ENCODE measurements around the gene MAPK11.

The MAPK11 gene

GRCh38 chr22:50242406-50242949 lies 27.7 kb downstream of the MAPK11 start:
- no peaks in the 10 kb centered on the region for H3K9me3 ChIP-seq (ENCODE audit: low read depth, low read length)

GRCh38 chr22:50238755-50239154 lies 31.4 kb downstream of the MAPK11 start:
- Histone ChIP-seq H3K36me3 (ENCODE audit: insufficient read depth, low read length) (no peaks in the 10 kb centered on the region; the same call in 1 of the 2 replicates), H3K9me3 (ENCODE audit: low read depth, low read length) (no peaks in the 10 kb centered on the region), H3K9ac (ENCODE audit: insufficient read length) (no peak overlapping the region), H3K4me3 (no peak overlapping the region), H3K27ac (no peak overlapping the region)
- TF ChIP-seq FOXP2 (optimal IDR thresholded peaks at IDR 0.05; ENCODE audit: control extremely low read depth, extremely low read length, insufficient read depth) (no peak), EZH2 (IDR thresholded peaks at IDR 0.05) (no peak), POLR2AphosphoS5 (IDR thresholded peaks at IDR 0.05; ENCODE audit: borderline replicate concordance, low read depth, low read length) (no peak)
- DNase-seq (ENCODE audit: low read depth, low spot score), result no peak

More at GRCh38 chr22:50242406-50242949, 27.7 kb downstream of the MAPK11 start:
- DNase-seq (ENCODE audit: low read depth, low spot score), result no peak
- H3K36me3 ChIP-seq (ENCODE audit: insufficient read depth, low read length), result no peaks in the 10 kb centered on the region; the same call in 1 of the 2 replicates
- H3K27ac ChIP-seq, result no peak overlapping the region
- peak overlapping the region; percentile 90 for H3K4me3 ChIP-seq
- peak overlapping the region; percentile 62 for H3K9ac ChIP-seq (ENCODE audit: insufficient read length)
- TF ChIP-seq POLR2AphosphoS5 (IDR thresholded peaks at IDR 0.05; ENCODE audit: borderline replicate concordance, low read depth, low read length), result no peak
- TF ChIP-seq FOXP2 (optimal IDR thresholded peaks at IDR 0.05; ENCODE audit: control extremely low read depth, extremely low read length, insufficient read depth), result no peak
- no peak for TF ChIP-seq EZH2 (IDR thresholded peaks at IDR 0.05)

GRCh38 chr22:50236731-50237409 lies 33.3 kb downstream of the MAPK11 start:
- Histone ChIP-seq H3K36me3 (ENCODE audit: insufficient read depth, low read length) (no peaks in the 10 kb centered on the region; the same call in 1 of the 2 replicates), H3K9me3 (ENCODE audit: low read depth, low read length) (no peaks in the 10 kb centered on the region), H3K9ac (ENCODE audit: insufficient read length) (no peak overlapping the region), H3K27ac (no peak overlapping the region), H3K4me3 (no peak overlapping the region)
- no peak for TF ChIP-seq FOXP2 (optimal IDR thresholded peaks at IDR 0.05; ENCODE audit: control extremely low read depth, extremely low read length, insufficient read depth)
- no peak for TF ChIP-seq POLR2AphosphoS5 (IDR thresholded peaks at IDR 0.05; ENCODE audit: borderline replicate concordance, low read depth, low read length)
- no peak for TF ChIP-seq EZH2 (IDR thresholded peaks at IDR 0.05)
- DNase-seq (ENCODE audit: low read depth, low spot score), result no peak

GRCh38 chr22:50233223-50233622 lies 37.0 kb downstream of the MAPK11 start:
- no peak for DNase-seq (ENCODE audit: low read depth, low spot score)
- H3K4me3 ChIP-seq, result no peak overlapping the region
- no peak overlapping the region for H3K9ac ChIP-seq (ENCODE audit: insufficient read length)
- TF ChIP-seq POLR2AphosphoS5 (IDR thresholded peaks at IDR 0.05; ENCODE audit: borderline replicate concordance, low read depth, low read length), result no peak
- TF ChIP-seq FOXP2 (optimal IDR thresholded peaks at IDR 0.05; ENCODE audit: control extremely low read depth, extremely low read length, insufficient read depth), result no peak
- no peak for TF ChIP-seq EZH2 (IDR thresholded peaks at IDR 0.05)
- H3K36me3 ChIP-seq (ENCODE audit: insufficient read depth, low read length), result no peaks in the 10 kb centered on the region
- no peaks in the 10 kb centered on the region for H3K9me3 ChIP-seq (ENCODE audit: low read depth, low read length)
- H3K27ac ChIP-seq, result no peak overlapping the region

- Histone ChIP-seq H3K27ac (no peak overlapping the region), H3K9me3 (ENCODE audit: low read depth, low read length) (no peaks in the 10 kb centered on the region), H3K36me3 (ENCODE audit: insufficient read depth, low read length) (no peaks in the 10 kb centered on the region), H3K9ac (ENCODE audit: insufficient read length) (no peak overlapping the region), H3K4me3 (no peak overlapping the region)
- TF ChIP-seq FOXP2 (optimal IDR thresholded peaks at IDR 0.05; ENCODE audit: control extremely low read depth, extremely low read length, insufficient read depth), result no peak
- TF ChIP-seq EZH2 (IDR thresholded peaks at IDR 0.05), result no peak
- TF ChIP-seq POLR2AphosphoS5 (IDR thresholded peaks at IDR 0.05; ENCODE audit: borderline replicate concordance, low read depth, low read length), result no peak
- no peak for DNase-seq (ENCODE audit: low read depth, low spot score)
These were observed 37.6 kb downstream of the MAPK11 start for GRCh38 chr22:50232481-50233151.

- Histone ChIP-seq H3K4me3 (no peak overlapping the region), H3K27ac (no peak overlapping the region), H3K9ac (ENCODE audit: insufficient read length) (no peak overlapping the region), H3K36me3 (ENCODE audit: insufficient read depth, low read length) (no peaks in the 10 kb centered on the region), H3K9me3 (ENCODE audit: low read depth, low read length) (no peaks in the 10 kb centered on the region)
- DNase-seq (ENCODE audit: low read depth, low spot score), result no peak
- no peak for TF ChIP-seq EZH2 (IDR thresholded peaks at IDR 0.05)
- no peak for TF ChIP-seq FOXP2 (optimal IDR thresholded peaks at IDR 0.05; ENCODE audit: control extremely low read depth, extremely low read length, insufficient read depth)
- TF ChIP-seq POLR2AphosphoS5 (IDR thresholded peaks at IDR 0.05; ENCODE audit: borderline replicate concordance, low read depth, low read length), result no peak
These were observed 40.8 kb downstream of the MAPK11 start for GRCh38 chr22:50229370-50229769.

GRCh38 chr22:50228366-50228765 lies 41.8 kb downstream of the MAPK11 start:
- H3K4me3 ChIP-seq, result no peak overlapping the region
- no peak overlapping the region for H3K27ac ChIP-seq
- no peak for DNase-seq (ENCODE audit: low read depth, low spot score)
- TF ChIP-seq FOXP2 (optimal IDR thresholded peaks at IDR 0.05; ENCODE audit: control extremely low read depth, extremely low read length, insufficient read depth), result no peak
- no peak for TF ChIP-seq EZH2 (IDR thresholded peaks at IDR 0.05)
- no peak for TF ChIP-seq POLR2AphosphoS5 (IDR thresholded peaks at IDR 0.05; ENCODE audit: borderline replicate concordance, low read depth, low read length)
- no peak overlapping the region for H3K9ac ChIP-seq (ENCODE audit: insufficient read length)
- no peaks in the 10 kb centered on the region for H3K9me3 ChIP-seq (ENCODE audit: low read depth, low read length)
- H3K36me3 ChIP-seq (ENCODE audit: insufficient read depth, low read length), result 0 out of 2 replicates have a peak, but pooled peaks cover 5% of the 10 kb centered on the region

GRCh38 chr22:50227579-50228215 lies 42.5 kb downstream of the MAPK11 start:
- no peak for TF ChIP-seq EZH2 (IDR thresholded peaks at IDR 0.05)
- TF ChIP-seq FOXP2 (optimal IDR thresholded peaks at IDR 0.05; ENCODE audit: control extremely low read depth, extremely low read length, insufficient read depth), result no peak
- no peak for TF ChIP-seq POLR2AphosphoS5 (IDR thresholded peaks at IDR 0.05; ENCODE audit: borderline replicate concordance, low read depth, low read length)
- H3K36me3 ChIP-seq (ENCODE audit: insufficient read depth, low read length), result peaks cover 5% of the 10 kb centered on the region; the same call in 1 of the 2 replicates
- H3K27ac ChIP-seq, result no peak overlapping the region
- no peak for DNase-seq (ENCODE audit: low read depth, low spot score)
- H3K9me3 ChIP-seq (ENCODE audit: low read depth, low read length), result no peaks in the 10 kb centered on the region
- H3K9ac ChIP-seq (ENCODE audit: insufficient read length), result no peak overlapping the region
- H3K4me3 ChIP-seq, result no peak overlapping the region
